ENCODE measurements around the gene WWP2. TPM values are rescaled to one million over a fixed set of nuclear protein-coding genes. Genes with fewer than 3 reads are reported as not detected.
"Not testable (repeated sequence)": the region's sequence is repeated elsewhere in the genome, so short reads cannot be mapped to it uniquely, and the experiment has no call there.

WWP2 gene
- total and polyA plus RNA-seq, 11 donors: 8.4 to 33.2 (median 23.5) TPM

- TF ChIP-seq, protein P1, sequence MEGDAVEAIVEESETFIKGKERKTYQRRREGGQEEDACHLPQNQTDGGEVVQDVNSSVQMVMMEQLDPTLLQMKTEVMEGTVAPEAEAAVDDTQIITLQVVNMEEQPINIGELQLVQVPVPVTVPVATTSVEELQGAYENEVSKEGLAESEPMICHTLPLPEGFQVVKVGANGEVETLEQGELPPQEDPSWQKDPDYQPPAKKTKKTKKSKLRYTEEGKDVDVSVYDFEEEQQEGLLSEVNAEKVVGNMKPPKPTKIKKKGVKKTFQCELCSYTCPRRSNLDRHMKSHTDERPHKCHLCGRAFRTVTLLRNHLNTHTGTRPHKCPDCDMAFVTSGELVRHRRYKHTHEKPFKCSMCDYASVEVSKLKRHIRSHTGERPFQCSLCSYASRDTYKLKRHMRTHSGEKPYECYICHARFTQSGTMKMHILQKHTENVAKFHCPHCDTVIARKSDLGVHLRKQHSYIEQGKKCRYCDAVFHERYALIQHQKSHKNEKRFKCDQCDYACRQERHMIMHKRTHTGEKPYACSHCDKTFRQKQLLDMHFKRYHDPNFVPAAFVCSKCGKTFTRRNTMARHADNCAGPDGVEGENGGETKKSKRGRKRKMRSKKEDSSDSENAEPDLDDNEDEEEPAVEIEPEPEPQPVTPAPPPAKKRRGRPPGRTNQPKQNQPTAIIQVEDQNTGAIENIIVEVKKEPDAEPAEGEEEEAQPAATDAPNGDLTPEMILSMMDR (IDR thresholded peaks at IDR 0.05): no peak
- TF ChIP-seq POLR2A (IDR thresholded peaks at IDR 0.05): no peak
- H3K36me3 ChIP-seq: peaks cover 0 to 52% (median 44%) of the 10 kb centered on the region in 9 donors
- peaks cover 0 to 9% (median 0%) of the 10 kb centered on the region in 12 donors for H3K4me1 ChIP-seq
Observed at GRCh38 chr16:69941251-69942098, 179.3 kb downstream of the WWP2 start.

DNA sequence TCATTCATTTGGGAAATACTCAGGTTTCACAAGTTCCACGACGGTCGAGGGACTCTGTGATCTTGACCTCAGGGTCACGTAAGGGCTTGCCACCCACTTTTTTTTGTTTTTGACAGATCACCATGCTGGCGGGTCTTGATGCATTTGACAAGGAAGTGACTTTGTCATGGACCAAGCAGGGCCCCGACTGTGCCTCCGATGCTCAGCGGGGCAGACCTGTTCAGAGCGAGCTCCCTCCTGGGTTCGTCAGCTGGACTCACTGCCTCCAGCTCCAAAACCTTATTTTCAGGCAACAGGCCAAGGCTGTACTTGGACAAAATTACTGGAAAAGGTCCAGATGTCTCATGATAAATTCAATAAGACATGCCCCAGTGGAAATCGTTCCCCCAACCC lies 180.0 kb downstream of the WWP2 start:
- Histone ChIP-seq H3K27ac (no peak overlapping the region), H3K36me3 (peaks cover 0 to 46% (median 38%) of the 10 kb centered on the region in 9 donors), H3K27me3 (no peaks in the 10 kb centered on the region), H3K4me1 (peaks cover 0 to 9% (median 0%) of the 10 kb centered on the region in 12 donors), H3K9me3 (no peaks in the 10 kb centered on the region), H3K4me3 (no peak overlapping the region)
- peak in 1 of 4 donors; percentile 30 for ATAC-seq
- intact Hi-C loops (cut with DNase I): no loop called here
- DNase-seq: peak in 3 of 5 donors; percentile 5 to 22 (median 15)
- TF ChIP-seq POLR2A (IDR thresholded peaks at IDR 0.05): no peak
- TF ChIP-seq, protein P1 (IDR thresholded peaks at IDR 0.05): no peak
- 69 to 78% (median 72%) methylated on average over 11 of the region's 11 CpGs for WGBS, 4 donors

More at GRCh38 chr16:69941251-69942098, 179.3 kb downstream of the WWP2 start:
- H3K4me3 ChIP-seq: no peak overlapping the region
- H3K27me3 ChIP-seq: no peaks in the 10 kb centered on the region
- no peak for ATAC-seq
- WGBS, 4 donors: 92 to 94% (median 93%) methylated on average over 28 of the region's 28 CpGs
- intact Hi-C loops (cut with DNase I): no loop called here
- H3K9me3 ChIP-seq: no peaks in the 10 kb centered on the region
- no peak overlapping the region for H3K27ac ChIP-seq
- peak in 2 of 5 donors; percentile 18 to 22 for DNase-seq

GRCh38 chr16:69942627-69943170 lies 180.6 kb downstream of the WWP2 start:
- Histone ChIP-seq H3K27ac (peak overlapping the region in 2 of 12 donors; percentile 13 to 29), H3K9me3 (no peaks in the 10 kb centered on the region), H3K27me3 (no peaks in the 10 kb centered on the region), H3K4me3 (no peak overlapping the region), H3K4me1 (peaks cover 0 to 9% (median 0%) of the 10 kb centered on the region in 12 donors), H3K36me3 (peaks cover 0 to 40% (median 32%) of the 10 kb centered on the region in 9 donors)
- intact Hi-C loops (cut with DNase I): no loop called here
- TF ChIP-seq, protein P1 (IDR thresholded peaks at IDR 0.05): no peak
- TF ChIP-seq POLR2A (IDR thresholded peaks at IDR 0.05): no peak
- ATAC-seq: no peak
- DNase-seq: peak in 2 of 5 donors; percentile 6 to 20
- WGBS, 4 donors: 79 to 96% (median 89%) methylated on average over 8 of the region's 8 CpGs

GRCh38 chr16:69943241-69944036 lies 181.3 kb downstream of the WWP2 start:
- H3K27me3 ChIP-seq; H3K9me3 ChIP-seq; H3K4me1 ChIP-seq; intact Hi-C loops (cut with DNase I); H3K4me3 ChIP-seq; DNase-seq: not testable (repeated sequence)
- WGBS, 4 donors: 79 to 88% (median 84%) methylated on average over 15 to 19 of the region's 21 CpGs
- Histone ChIP-seq H3K36me3 (peaks cover 0 to 33% (median 25%) of the 10 kb centered on the region in 9 donors), H3K27ac (peak overlapping the region in 2 of 12 donors; percentile 13 to 29)
- ATAC-seq: peak; percentile 32 to 71 (median 52)

GRCh38 chr16:69950411-69950810 lies 188.3 kb downstream of the WWP2 start:
- H3K9me3 ChIP-seq; intact Hi-C loops (cut with DNase I); H3K4me3 ChIP-seq; H3K4me1 ChIP-seq; H3K27me3 ChIP-seq; DNase-seq; H3K27ac ChIP-seq; H3K36me3 ChIP-seq: not testable (repeated sequence)
- 100% methylated on average over 1 of the region's 17 CpGs; no CpG with 5 or more reads in 3 of the 4 donors for WGBS, 4 donors
- ATAC-seq: peak in 2 of 4 donors; percentile 24 to 30

GRCh38 chr16:69951017-69951671 lies 189.0 kb downstream of the WWP2 start, which contains the start of gene CLEC18A:
CLEC18A (plus strand) TSS chr16:69951334; CDS start chr16:69951367, 33 bp downstream.
- H3K4me3 ChIP-seq; H3K36me3 ChIP-seq; H3K4me1 ChIP-seq; H3K9me3 ChIP-seq; H3K27ac ChIP-seq; intact Hi-C loops (cut with DNase I); H3K27me3 ChIP-seq: not testable (repeated sequence)
- ATAC-seq: peak; percentile 11 to 43 (median 27)
- DNase-seq: peak in 1 of 5 donors; percentile 10
- 65 to 73% methylated on average over 9 to 12 of the region's 26 CpGs; no CpG with 5 or more reads in 2 of the 4 donors for WGBS, 4 donors

GRCh38 chr16:69951672-69952031 lies 189.5 kb downstream of the WWP2 start:
- peak in 1 of 4 donors; percentile 21 for ATAC-seq
- H3K9me3 ChIP-seq; H3K36me3 ChIP-seq; H3K4me1 ChIP-seq; H3K27me3 ChIP-seq; H3K4me3 ChIP-seq; H3K27ac ChIP-seq; DNase-seq; intact Hi-C loops (cut with DNase I): not testable (repeated sequence)
- no CpG with 5 or more reads among the region's 14 CpGs for WGBS, 4 donors
